Measurements from ENCODE around the gene CSF1R.

Gene CSF1R

DNA sequence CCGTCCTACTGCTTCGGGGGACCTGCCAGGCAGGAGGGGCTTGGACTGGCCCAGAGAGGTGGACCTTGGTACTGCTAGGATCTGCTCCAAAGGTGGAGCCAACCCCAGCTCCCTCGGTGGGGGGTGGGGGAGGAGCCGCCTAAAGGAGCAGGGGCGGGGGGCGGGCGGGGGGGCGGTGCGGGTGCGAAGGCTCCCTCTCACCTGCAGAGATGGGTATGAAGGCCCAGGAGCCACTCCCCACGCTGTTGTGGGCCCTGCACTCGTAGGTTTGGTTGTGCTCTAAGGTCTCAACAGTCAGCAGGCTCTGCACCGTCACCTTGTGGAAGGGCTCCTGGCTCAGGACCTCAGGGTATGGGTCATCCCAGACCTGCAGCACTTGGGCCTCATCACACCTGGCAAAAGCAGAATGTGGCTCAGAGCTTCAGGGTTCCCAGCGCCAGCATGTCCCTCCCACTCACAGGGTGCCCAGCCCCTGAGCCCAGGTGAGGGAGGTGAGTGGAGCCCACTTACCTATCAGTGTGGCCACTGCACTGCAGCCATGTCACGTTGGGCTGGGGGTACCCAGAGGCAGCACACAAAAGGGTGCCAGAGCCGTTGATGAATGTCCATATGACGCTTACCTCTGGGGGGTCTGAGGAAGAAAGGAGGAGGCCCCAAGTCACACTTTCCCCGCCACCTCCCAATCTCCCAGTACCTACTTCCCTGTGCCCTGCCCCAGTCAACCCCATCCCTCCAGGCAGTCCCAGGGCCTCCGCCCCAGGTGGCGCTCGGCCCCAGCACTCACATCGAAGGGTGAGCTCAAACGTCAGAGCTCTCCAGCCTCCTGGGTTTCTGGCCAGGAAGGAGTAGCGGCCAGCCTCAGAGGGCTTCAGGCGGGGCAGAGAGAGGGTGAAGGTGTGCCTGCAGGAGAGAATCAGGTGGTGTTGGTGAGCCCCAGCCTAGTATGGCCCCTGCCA, 16.4 kb downstream of the CSF1R start:
- no peak for DNase-seq

DNA sequence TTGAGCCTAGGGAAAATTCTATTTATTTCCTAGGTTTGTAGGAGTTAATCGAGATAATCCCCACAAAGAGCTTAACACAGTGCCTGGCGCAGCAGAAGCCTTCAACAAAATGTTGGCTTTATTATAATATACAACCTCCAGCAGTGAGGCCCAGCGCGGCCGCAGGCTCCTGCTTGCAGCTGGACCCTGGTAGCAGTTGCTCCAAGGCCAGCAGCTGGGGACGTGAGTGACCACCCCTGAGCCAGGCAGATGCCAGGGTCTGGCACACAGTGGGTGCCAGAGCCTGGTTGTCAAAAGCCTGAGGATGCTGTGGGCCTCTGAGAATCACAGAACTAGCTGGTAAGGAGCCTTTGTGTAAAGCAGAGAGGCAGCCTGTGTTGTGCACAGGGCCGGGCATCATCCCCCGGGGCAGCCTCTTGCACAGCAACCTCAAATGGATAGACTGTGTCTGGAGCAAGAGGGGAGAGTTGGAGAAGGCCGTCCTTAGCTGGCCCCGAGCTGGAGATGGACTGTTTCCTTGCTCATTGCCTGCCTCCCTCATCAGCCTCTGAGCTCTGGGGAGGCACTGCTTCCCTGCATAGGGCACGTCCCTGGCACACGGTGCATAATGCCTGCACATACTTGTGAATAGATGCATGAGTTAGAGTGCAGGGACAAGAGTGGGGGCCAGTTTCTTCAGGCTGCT, 17.3 kb downstream of the CSF1R start:
- DNase-seq, result no peak

DNA sequence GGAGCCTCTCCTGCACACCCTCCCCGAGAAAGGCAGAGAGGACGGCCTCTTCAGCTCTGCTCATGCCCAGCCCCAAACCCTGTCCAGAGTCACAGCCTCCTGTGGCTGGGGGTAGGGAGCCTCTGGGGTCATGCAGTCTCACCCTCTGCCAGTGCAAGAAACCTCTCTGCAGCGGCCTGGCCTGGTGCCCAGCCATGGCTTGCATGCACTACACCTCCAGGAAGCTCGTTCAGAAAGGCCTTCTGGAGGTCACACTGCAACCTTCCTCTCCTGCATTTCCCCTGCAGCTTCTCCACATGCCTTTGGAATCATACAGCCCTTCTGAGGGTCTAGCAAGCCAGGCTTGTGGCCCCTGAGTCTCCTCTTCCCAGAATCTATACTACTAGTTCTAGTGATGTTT, 17.9 kb downstream of the CSF1R start:
- DNase-seq, result no peak

DNA sequence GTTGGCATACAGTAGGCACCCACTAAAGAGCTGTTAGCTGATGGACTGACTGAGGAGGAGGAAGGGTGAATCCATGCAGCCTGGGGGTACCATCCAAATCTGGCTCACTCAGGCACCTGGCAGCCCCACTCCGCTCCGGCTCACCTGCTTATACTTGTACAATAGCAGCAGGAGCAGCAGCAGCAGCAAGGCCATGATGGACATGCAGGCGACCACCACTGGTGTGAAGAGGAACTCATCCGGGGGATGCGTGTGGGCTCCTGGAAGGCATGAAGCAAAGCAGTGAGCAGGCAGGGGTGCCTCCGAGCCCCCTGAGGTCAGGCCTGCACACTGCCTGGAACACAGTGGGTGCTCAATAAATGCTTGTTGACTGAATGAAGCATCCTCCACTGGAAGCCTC, 18.3 kb downstream of the CSF1R start:
- no peak for DNase-seq

DNA sequence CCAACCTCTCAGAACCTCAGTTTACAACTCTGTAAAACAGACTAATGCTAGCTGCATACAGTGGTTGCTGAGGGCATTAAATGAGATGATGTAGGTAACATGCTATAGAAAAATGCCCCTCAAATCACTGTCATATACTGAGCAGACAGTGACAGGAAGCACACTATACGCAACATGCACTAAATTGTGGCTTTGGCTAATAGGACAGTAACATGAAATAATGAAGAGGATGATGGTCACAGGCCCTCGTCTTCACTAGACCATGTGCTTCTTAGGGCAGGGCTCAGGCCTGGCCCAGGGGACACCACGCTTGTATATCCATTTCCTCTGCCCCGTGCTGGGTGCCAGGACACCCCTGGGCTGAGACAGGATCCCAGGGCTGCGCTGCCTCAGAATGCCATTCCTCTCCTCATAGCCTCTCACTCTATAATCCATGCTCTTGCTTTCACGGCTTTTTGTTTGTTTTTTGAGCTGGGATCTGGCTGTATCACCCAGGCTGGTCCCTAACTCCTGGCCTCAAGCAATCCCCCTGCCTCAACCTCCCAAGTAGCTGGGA, 18.9 kb downstream of the CSF1R start:
- no peak for DNase-seq

DNA sequence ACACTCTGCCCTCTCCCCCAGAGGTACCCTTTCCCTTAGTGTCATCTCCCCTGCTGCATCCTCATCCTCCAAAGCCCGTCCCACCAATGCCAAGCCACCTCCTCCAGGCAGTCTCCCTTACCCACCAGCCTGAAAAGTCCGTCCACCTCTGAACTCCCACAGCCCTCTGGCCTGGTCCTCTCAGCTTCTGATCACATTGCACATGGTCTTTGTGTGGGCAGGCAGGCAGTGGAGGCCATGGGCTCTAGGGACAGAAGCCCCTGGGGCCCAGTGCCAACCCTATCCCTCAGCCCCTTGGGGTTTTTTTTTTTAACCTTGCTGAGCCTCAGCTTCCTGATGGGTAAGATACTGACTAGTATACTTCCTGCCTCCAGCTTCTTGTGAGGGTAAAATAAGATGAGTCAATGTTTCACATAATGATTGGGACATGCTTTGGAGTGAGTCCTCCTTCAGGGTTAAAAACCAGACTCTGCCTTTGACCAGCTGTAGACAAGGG, 19.4 kb downstream of the CSF1R start:
- no peak for DNase-seq

DNA sequence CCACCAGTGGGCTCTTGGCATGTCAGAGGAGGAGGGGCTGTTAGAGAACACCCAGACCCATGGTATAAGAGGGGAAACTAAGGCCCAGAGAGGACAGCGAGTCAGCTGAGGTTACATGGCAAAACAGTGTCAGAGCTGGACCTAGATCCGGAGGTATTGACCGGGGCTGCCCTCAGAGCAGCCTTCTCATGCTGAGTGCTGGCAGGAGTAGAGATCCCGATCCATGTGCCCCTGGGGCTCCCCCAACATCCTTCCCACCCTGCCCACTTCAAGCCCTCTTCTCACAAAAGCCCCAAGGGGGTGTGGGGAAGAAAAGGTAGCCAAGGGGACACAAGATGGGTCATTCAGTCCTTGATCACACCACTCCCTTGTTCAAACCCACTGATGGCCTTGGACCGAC, 19.9 kb downstream of the CSF1R start:
- no peak for DNase-seq

DNA sequence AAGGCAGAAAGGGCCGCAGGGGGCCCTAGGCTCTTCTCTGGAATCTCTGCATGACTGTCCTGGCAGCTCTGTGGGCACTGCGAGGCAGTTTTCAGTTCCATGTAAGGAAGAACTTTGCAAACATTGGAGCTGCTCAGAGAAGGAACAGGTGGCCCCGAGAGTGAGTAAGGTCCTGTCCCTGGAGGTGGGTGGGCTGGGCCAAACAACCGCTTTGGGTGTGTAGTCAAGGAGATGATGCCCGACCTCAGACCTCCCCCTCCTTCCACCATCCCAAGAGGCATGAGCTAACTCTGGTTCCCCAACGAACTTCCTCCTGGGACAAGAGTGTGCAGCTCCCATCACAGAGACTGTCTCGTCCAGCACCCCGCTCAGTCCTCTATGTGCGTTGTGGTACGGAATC, 20.5 kb downstream of the CSF1R start:
- DNase-seq, result no peak

DNA sequence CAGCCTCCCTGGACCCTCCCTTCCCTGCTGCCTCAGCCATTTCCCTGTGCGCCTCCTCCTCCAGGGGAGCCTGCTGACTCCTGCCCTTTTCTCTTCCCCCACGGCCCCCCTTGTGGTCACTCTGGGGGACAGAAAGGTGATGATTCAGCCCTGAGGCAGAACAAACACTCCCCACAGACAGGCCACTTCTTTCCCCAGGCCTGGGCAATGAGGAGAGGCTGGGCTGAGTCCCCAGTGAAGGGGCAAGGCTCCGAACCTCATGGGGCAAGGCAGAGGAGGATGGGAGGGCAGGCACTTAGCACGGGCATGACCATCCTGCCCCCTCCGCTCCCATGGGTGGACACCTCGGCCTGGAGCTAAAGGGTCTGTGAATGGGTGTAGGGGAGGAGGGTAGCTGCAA, 21.0 kb downstream of the CSF1R start:
- DNase-seq, result no peak

DNA sequence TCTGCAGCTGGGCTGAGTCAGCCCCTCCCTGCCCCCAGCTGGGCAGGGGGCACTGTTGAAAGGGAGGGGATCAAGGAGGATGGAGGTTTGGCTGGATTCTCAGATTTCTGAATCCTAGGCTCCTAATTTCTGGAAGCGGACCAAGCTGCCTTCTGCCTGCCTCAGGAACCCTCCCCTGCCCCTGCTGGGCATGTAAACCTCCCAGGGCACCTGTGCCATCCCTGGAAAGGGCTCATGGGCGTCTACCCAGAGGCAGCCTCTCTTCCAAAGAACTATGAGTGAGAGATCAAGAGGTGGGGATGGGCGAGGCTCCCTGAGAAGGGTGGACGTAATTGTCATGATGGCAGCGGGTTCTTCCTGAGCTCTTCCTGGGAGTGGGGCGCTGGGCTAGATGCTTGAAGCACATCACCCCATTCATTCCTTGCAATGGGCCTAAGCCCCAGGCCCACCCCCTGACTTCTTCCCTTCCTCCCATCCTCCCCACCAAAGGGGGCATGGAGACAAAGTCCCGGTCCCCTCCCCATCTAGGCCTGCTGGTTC, 21.6 kb downstream of the CSF1R start:
- no peak for DNase-seq

DNA sequence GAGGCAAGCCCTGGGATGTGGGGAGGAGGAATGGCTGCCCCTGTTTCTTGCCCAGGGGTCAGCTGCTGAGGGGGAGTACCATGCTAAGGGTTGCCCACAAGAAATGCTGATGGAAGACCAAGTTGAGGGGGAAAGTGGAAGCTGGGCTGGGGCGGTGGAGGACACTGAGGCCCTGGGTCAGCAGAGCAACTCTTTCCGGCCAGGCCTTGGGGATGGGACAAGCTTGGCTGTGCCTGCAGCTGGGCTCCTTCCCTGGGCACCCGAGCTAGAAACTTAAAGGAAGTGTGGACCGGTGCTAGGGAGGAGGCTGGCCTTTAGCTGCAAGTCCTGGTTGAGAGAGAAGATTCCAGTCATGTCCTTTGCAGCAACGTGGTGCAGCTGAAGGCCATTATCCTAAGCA, 22.7 kb downstream of the CSF1R start:
- DNase-seq, result no peak

DNA sequence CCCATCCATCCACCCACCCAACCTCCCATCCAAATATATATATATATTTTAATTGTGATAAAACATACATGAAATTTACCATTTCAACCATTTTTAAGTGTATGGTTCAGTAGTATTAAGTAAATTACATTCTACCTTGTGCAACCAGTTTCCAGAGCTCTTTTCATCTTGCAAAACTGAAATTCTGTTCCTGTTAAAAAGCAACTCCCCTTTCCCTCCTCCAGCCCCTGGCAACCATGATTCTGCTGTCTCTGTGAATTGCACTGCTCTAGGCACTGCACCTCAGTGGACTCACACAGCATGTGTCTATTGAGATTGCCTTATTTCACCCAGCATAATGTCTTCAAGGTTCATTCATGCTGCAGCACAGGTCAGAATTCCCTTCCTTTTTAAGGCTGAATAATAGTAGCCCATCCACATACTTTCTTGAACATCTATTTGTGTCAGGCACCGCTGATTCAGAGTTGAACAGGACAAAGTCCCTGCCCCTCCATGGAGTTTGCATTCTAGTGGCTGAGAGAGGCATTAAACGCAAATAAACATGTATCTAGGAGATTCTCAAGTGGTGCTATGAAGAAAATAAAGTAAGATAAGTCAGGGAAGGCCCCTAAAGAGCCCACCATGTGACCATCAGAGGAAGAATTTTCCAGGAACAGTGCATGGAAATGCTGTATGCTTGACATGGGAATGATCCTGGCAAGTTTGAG, 24.0 kb downstream of the CSF1R start:
- DNase-seq, result no peak

DNA sequence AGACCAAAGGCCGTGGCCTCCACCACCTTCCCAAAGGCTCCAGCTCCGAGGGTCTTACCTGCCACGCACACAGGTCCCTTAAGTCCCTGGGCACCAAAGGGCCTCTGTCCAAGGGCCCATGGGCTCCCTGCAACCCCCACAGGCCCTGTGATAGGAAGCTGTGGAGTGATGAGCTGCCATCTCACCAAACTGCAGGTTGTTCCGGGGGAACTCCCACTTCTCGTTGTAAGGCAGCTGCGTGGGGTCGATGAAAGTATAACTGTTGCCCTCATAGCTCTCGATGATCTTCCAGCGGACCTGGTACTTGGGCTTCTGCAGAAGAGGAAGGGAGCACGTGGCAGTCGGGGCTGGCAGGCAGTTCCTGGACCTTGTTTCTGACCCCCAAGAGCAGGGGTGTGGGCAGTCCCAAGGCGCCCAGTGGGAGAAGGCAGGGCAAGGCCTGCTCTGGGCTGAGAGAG, 24.8 kb downstream of the CSF1R start:
- no peak for DNase-seq

DNA sequence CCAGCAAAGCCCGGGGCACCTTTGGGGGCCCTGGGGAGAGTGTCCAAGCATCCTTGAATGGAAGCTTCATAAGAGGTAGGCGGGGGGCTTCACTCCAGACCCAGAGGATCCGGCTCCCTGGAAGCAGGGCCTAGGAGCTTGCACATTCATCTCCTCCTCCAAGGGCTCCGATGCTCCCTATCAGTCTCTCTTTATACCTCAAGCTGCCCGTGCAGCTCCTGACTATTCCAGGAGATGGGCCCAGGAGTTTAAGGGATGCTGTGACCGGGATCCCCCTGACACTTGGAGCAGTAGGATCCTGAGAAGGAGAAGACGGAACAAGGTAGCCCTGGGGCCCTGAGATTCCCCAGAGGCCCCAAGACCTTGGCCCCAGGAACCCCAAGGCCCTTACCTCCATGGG, 25.9 kb downstream of the CSF1R start:
- no peak for DNase-seq

DNA sequence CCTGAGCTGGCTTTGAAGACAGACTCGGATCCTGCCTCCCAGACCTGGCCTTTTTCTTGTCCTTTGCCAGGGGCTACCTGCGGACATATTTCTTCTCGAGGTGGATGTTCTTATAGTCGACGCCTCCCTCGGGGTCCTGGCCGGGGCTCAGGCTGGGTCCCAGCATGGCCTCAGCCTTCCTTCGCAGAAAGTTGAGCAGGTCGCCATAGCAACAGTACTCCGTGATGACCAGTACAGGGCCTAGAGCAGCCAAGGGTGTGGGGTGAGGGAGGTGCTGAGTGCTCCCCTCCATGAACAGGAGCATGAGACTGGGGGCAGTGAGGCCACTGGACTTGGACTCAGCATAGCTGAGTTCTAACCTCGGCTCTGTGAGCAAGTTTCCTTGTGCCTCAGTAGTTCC, 26.7 kb downstream of the CSF1R start:
- DNase-seq, result no peak

DNA sequence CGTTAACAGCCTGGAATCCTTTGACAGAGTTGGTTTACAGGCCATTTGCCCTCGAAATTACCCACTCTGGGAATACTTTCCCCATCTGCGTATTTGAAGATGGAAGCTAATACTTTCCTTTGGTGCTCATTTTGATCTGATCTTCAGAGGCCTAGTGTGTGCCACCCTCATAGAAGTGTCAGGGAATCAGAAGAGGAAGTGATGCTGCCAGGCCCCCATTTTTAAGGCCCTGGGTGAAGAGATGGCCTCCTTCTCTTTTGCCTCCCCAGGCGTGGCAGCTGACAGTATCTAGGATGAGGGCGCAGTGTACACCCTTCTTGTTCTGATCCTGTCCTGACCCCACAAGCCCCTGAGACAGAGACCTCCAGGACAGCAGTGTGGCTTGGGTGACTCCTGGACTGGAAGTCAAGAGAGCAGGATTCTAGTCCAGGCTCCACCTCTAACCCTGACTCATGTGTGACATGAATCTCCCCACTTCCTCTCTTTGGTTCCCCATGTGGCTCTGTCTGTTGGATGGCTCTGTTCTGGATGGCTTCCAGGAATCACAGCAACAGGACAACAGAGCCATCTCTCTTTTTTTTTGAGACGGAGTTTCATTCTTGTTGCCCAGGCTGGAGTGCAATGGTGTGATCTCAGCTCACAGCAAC, 27.8 kb downstream of the CSF1R start:
- DNase-seq, result no peak

DNA sequence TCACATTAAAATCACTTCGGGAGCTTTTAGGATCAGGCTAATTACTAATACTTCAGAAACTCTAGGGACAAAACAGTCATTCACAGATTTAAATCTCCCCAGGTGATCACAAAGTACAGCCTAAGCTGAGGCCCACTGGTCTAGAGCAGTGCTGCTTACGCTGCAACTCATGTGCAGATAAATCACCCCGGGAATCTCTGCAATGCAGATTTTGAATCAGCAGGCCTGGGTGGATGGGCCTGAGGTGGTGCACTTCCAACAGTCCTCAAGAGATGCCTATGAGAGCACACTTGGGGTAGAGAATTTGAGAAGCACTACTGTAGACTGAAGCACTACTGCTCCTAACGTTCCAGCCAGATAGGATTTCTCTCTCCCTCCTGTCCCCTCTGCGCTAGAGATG, 28.4 kb downstream of the CSF1R start:
- no peak for DNase-seq

DNA sequence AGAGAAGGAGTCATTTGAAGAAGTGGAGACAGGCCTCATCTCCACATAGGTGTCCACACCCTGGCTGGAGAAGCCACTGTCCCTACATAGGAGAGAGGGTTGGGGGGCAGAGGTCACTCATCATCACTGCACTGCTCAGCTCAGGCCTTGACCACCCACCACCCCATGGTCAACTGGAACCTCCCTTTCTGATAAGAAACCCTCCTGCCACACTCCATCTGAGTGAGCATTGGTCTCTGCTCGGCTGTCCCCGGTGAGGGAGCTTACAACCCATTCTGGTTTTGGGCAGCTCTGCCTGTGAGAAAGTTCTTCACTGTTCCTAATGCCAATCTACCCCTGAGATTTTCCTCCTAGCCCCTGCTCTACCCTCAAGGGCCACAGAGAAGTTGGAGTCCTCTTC, 28.8 kb downstream of the CSF1R start:
- DNase-seq, result no peak

DNA sequence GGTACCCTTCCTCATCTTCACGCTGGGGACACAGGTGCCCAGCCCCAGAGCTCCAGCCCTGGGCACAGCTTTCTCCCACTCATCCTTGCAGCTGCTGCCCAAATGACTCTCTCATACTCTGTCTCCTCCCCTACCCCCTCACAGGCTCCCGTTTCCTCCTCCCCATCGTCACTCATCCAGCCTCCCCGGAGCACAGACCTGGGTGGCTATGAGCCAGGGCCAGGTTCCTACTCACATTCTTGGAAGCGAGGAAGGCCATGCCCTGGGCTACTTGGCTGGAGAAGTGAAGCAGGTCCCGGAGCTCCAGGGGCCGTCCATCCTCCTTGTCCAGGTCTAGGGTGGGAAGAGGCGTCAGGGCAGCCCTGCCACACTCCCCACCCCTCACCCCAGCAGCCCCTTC, 29.3 kb downstream of the CSF1R start:
- no peak for DNase-seq

DNA sequence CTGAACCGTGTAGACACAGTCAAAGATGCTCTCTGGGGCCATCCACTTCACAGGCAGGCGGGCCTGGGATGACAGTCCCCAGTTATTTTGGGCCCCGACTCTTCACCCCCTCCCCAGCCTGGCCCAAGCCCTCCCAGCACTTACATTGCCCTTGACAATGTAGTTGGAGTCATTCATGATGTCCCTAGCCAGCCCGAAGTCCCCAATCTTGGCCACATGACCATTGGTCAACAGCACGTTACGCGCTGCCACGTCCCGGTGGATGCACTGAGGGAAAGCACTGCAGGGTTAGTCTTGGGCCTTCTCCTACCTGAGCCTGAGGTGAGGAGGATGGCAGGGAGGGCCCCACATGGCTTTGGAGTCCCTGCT, 30.3 kb downstream of the CSF1R start:
- no peak for DNase-seq

DNA sequence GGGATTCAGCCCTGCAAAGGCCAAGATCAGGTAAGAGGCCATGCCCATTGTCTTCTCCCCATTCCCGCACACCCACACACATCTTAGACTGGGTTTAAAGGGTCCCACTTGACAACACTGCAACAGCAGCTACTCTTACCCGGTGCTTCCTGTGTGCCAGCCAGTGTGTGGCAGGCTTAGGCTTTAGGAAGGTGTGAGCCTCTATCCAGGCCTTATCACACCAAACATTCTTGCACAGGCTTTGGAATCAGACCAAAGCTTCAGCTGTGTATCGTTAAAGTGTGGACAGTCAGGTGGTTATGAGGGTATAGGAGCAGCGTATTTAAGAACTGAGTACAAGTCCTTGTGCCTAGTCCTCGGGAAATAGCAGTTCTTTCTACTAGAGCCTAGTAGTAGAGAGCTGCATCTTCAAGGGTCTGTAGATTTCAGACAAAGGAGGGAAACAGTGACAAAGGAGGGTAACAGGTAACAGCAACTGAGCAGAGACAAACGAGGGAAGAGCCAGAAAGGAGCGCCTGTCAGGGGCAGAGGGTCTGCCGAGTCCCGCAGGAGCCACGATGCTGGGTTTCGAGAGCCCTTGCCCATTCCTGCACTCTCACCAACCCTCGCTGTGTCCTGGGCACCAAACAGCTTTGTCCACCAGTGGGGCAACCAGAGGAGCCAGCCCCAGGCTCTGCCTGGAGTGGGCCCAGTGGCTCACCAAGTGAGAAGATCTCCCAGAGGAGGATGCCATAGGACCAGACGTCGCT, 30.9 kb downstream of the CSF1R start:
- DNase-seq, result no peak

DNA sequence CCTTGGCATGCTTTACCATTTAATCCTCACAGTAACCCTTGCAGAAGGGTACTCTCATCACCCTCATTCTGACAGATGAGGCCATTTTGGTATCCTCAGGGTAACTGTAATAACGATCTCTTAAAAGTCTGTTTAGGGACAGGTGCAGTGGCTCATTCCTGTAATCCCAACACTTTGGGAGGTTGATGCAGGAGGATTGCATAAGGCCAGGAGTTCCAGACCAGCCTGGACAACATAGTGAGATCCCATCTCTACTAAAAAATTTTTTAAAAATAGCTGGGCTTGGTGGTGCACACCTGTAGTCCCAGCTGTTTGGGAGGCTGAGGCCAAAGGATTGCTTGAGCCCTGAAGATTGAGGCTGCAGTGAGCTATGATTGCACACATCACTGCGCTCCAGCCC, 31.8 kb downstream of the CSF1R start:
- no peak for DNase-seq

All from NCI-H774 (cell line).